Skeletal muscle cell (primary cell): ENCODE measurements around the gene RGS7.
"Not testable (repeated sequence)": the region's sequence is repeated elsewhere in the genome, so short reads cannot be mapped to it uniquely, and the experiment has no call there.

Source experiments
- DNase-seq: peaks from one replicate; pipeline ENCODE4 v3.0.0-alpha.2; 2010; ENCODE audit warnings: low read depth
- H3K4me3 ChIP-seq: 2 replicates; pipeline ENCODE4 v1.5.1; 2011; ENCODE audit warnings: low read depth, mild to moderate bottlenecking, control low read depth, low read length, moderate library complexity

The RGS7 gene

GRCh38 chr1:241034203-241034936, 322.6 kb downstream of the RGS7 start:
- H3K4me3 ChIP-seq = no peak overlapping the region

GRCh38 chr1:241024834-241025233, 332.2 kb downstream of the RGS7 start:
- H3K4me3 ChIP-seq = no peak overlapping the region
- DNase-seq = no peak

More at GRCh38 chr1:241034203-241034936, 322.6 kb downstream of the RGS7 start:
- no peak for DNase-seq

DNA sequence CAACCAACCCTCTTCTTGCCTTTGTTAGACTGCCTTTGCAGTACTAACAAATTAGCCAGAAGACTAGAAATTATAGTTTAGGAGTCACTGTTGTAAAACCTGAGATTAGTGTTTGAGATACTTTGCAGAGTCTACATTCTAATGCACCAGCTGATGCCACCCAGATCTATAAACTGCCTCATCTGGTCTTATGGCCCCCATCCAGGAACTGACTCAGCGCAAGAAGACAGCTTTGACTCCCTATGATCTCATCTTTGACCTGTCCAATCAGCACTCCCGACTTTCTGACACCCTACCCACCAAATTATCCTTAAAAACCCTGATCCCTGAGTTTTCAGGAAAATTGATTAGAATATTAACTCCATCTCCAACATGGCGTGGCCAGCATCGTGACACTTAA, 334.6 kb downstream of the RGS7 start:
- H3K4me3 ChIP-seq = no peak overlapping the region
- DNase-seq = no peak

DNA sequence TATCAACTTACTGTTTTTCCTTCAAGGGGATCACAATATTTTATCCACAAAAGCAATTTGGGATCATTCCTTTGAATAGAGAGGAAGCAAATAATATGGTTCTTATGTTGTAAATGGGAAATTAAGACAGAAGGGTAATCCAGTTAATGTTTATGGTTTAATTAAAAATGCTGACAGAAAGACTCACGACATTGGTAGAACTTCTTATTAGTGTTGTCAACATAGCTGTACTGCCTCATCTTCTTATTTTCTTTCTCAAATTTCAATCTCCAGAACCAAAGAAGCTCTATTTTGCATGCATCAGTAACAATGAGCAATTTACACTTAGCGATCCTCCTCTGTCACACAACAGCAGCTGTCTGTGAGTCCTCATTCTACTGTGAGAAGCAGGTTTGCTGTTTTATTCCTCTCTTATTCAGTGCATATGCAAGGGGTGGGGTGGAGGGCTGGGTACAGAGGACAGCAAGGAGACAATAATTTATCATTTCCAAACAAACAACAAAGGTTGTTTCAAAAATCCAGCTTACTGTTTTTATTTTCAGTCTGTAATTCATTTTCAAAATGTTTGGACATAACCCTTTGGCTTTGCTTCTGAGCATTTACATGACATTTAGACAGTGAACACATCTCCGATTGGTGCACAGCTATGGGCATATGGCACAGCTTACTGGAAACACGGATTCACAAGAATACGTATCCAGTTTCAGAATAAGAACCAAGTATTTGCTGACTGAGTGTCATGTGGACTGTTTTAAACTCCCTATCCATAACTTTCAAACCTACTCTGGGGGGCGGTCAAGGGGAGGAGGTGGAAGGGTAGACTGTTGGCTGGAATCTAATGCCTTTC, 335.9 kb downstream of the RGS7 start:
- DNase-seq = no peak
- no peak overlapping the region for H3K4me3 ChIP-seq

GRCh38 chr1:241012708-241013340, 344.2 kb downstream of the RGS7 start:
- no peak for DNase-seq
- H3K4me3 ChIP-seq = no peak overlapping the region

GRCh38 chr1:241007668-241008067, 349.3 kb downstream of the RGS7 start:
- no peak overlapping the region for H3K4me3 ChIP-seq
- no peak for DNase-seq

DNA sequence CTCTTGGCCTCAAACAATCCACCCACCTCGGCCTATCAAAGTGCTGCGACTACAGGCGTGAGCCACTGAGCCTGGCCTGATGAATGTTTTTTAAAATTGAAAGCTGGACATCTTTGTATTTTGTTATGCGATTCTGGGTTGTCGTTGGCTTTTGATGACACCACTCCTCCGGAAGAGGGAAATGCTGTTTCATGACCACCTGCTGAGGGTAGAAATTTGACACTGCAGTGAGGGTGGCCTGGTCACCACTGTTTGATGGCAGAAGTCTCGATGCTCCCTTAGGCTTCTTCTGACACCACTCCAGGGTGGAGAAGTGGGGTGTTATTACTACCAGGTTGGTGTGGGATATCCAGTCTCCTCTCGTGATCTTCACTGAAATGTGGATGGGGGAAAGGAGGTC, 357.2 kb downstream of the RGS7 start:
- DNase-seq = no peak
- H3K4me3 ChIP-seq = no peak overlapping the region

DNA sequence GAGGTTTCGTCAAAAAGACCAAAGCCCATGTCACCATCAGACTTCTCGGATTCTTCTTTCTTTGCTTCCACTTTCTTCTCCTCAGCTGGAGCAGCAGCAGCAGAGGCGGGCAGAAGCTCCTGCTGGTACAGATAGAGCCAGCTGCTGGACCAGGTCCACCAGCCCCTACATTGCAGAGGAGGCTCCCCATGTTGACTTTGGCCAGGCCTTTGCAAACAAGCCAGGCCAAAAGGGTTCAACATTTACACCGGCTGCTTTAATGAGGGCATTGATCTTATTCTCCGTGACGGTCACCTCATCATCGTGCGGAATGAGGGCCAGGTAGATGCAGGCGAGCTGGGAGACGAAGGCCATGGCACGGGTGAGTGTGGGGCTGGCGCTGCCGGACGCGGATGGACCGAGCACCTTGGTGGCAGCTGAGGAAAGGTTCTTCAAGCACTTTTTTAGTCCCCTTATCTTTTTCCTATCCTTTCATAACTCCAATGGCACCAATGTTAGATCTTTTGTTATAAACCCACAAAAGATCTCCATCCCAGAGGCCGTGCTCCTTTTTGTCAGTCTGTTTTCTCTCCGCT, 358.5 kb downstream of the RGS7 start:
- H3K4me3 ChIP-seq = no peak overlapping the region

DNA sequence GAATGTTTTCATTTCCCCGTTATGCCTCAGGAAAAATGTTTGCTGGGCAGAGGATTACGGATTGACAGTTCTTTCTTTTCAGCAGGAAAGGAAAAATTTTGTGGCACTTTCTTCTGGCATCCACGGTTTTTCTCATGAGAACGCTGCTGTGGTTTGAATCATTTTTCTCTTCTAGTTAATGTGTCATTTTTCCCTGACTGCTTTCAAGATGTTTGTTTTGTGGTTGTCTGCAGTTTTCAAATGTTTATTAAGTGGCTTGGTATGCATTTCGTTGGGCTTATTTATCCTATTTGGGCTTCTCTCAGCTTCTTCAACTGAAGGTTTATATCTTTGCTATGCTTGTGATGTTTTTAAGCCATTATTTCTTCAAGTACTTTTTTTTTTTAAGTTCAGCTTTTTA, 359.0 kb downstream of the RGS7 start:
- no peak for DNase-seq
- H3K4me3 ChIP-seq = no peak overlapping the region

More for the DNA sequence above, 358.5 kb downstream of the RGS7 start:
- DNase-seq = no peak

GRCh38 chr1:240993004-240993403, 364.0 kb downstream of the RGS7 start:
- no peak overlapping the region for H3K4me3 ChIP-seq
- DNase-seq = no peak

DNA sequence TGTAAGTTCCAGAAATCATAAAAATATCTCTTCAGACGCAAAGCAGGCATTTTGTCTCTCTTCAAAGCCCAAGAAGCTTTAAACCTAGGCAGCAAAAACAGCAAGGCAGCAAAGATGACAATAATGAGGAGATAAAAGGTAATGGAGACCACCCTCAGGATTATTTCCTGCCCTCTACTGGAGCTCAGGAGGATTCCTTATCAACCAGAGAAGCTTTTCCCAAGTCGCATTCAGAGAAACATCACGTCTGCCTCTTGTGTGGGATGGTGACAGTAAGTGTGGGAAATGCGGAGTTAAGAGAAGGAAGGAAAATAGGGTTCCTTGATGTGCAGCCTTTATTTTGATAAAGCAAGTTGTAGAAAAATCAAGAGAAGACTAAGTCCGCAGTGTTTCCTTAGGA, 365.8 kb downstream of the RGS7 start:
- no peak overlapping the region for H3K4me3 ChIP-seq
- DNase-seq = no peak

DNA sequence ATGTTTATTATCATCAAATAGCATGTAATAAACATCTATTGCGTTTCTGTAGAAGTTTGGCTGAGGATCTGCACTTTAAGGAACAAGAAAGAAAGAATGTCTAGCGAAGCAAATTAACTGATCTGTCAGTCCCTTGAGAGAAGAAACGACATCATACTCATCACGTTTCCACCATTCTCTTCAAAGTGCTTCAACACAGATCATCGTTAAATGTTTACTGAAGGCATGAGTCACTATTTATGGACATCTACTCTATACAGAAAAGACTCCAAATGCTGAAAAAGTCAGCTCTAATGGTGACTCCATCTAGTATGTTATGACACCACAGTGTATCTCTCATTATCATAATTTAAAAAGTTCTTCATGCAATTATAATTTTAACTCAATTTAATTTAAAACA, 369.1 kb downstream of the RGS7 start:
- no peak overlapping the region for H3K4me3 ChIP-seq
- peak; percentile 9 for DNase-seq

GRCh38 chr1:240985081-240985480, 371.9 kb downstream of the RGS7 start:
- DNase-seq = no peak
- no peak overlapping the region for H3K4me3 ChIP-seq

DNA sequence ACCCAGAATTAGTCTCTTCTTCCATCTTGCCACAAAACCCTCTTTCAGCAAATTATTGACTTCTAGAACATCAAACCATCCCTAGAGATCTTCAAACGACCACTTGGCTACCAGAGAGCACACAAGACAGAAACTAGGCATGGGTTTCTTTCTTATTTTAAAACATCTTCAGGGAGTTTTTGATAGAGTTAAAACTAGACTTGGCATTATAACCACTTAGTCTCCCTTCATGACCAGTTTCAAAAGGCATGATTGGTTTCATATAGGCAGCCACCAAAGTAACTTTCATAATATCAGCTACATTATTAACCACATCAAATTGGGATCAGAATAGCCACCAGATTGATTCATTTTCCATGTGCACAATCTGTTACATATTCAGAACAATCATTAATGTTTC, 376.7 kb downstream of the RGS7 start:
- DNase-seq = no peak

GRCh38 chr1:240976685-240977084, 380.3 kb downstream of the RGS7 start:
- no peak for DNase-seq

More for the DNA sequence above, 376.7 kb downstream of the RGS7 start:
- H3K4me3 ChIP-seq = no peak overlapping the region

GRCh38 chr1:240973875-240974274, 383.1 kb downstream of the RGS7 start:
- no peak for DNase-seq
- no peak overlapping the region for H3K4me3 ChIP-seq

More at GRCh38 chr1:240976685-240977084, 380.3 kb downstream of the RGS7 start:
- H3K4me3 ChIP-seq = no peak overlapping the region

- not testable (repeated sequence) for H3K4me3 ChIP-seq, DNase-seq
Observed at GRCh38 chr1:240972059-240972458, 384.9 kb downstream of the RGS7 start.

DNA sequence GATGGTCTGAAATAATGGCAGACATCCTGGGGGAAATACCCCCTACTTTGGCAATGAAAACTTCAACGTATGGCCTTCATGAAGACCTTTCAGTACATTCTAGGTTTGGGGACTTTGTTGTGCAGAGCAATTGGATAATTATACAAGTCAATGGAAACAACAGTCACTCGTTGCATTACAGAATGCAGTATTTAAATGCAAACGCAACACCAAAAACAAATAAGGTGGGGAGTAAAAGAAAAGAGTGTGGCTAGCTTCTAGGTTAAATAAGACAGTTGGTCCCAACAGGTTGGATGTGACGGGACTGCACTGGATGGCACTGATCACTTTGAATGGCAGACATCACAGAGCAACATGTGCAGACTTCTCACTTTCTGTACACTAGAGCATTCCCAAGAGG, 386.8 kb downstream of the RGS7 start:
- DNase-seq = no peak
- no peak overlapping the region for H3K4me3 ChIP-seq

- no peak overlapping the region for H3K4me3 ChIP-seq
- no peak for DNase-seq
Observed at GRCh38 chr1:240968864-240969263, 388.1 kb downstream of the RGS7 start.
